ENCODE measurements around the gene MRGPRF. TPM values are rescaled to one million over a fixed set of nuclear protein-coding genes. Genes with fewer than 3 reads are reported as not detected.

MRGPRF gene
- total and polyA plus RNA-seq, 2 of the 8 experiments (the other 6 are each of a cell fraction or from before 2014, with no cell fraction given) = 7.5 to 11.0 TPM

- Histone ChIP-seq H4K5ac (ENCODE audit: insufficient read length, low read depth, low read length) (no peak overlapping the region), H3K9ac (replicated peaks in 1 of 4; ENCODE audit: extremely low read depth in 1 of 4, low read depth in 3 of 4, low read length in 3 of 4) (no peak overlapping the region), H3K23ac (ENCODE audit: insufficient read length) (no peak overlapping the region), H3K23me2 (ENCODE audit: low read depth, low read length) (no peaks in the 10 kb centered on the region), H3K27me3 (replicated peaks in 1 of 4; ENCODE audit: control insufficient read depth in 3 of 4, extremely low read depth in 1 of 4, insufficient read depth in 3 of 4, low read length in 3 of 4) (no peaks in the 10 kb centered on the region), H4K8ac (ENCODE audit: extremely low read depth, insufficient read depth, low read length) (no peak overlapping the region), H2BK20ac (ENCODE audit: low read length) (no peak overlapping the region), H3K9me3 (ENCODE audit: insufficient read depth in 2 of 2, low read depth in 1 of 2, low read length in 1 of 2) (peaks cover 0 to 4% of the 10 kb centered on the region in 2 experiments; a peak in 1 of 4 replicates), H2AFZ (ENCODE audit: low read length) (no peak overlapping the region), H3K27ac (ENCODE audit: low read depth, low read length) (no peak overlapping the region), H3K79me2 (ENCODE audit: control insufficient read depth in 1 of 2, insufficient read depth in 2 of 2, low read length in 2 of 2) (no peaks in the 10 kb centered on the region), H2BK5ac (ENCODE audit: low read depth, low read length) (no peak overlapping the region), H3K79me1 (ENCODE audit: low read depth, low read length) (no peaks in the 10 kb centered on the region), H3K4me3 (ENCODE audit: extremely low read depth in 1 of 4, insufficient read depth in 2 of 4, low read depth in 3 of 4, low read length in 4 of 4) (no peak overlapping the region), H2AK5ac (ENCODE audit: low read depth, low read length) (no peak overlapping the region), H3K18ac (ENCODE audit: extremely low read depth, low read length) (no peak overlapping the region), H2BK15ac (ENCODE audit: low read length) (no peak overlapping the region), H4K20me1 (replicated peaks in 1 of 2; ENCODE audit: control insufficient read depth in 1 of 2, insufficient read depth in 2 of 2, low read length in 2 of 2) (peaks cover 0 to 2% of the 10 kb centered on the region in 2 experiments), H2BK12ac (ENCODE audit: low read depth, low read length) (no peak overlapping the region), H3K14ac (ENCODE audit: insufficient read length) (no peak overlapping the region), H4K91ac (replicated peaks; ENCODE audit: insufficient read length, low read length) (no peak overlapping the region), H3K4ac (replicated peaks; ENCODE audit: insufficient read length, low read depth, low read length) (no peak overlapping the region), H3K4me1 (replicated peaks in 1 of 4; ENCODE audit: control insufficient read depth in 3 of 4, insufficient read depth in 4 of 4, low read length in 3 of 4) (no peaks in the 10 kb centered on the region), H3K36me3 (ENCODE audit: control insufficient read depth in 2 of 4, insufficient read depth in 4 of 4, low read length in 3 of 4) (no peaks in the 10 kb centered on the region), H3K56ac (replicated peaks; ENCODE audit: insufficient read length, low read depth, low read length) (no peak overlapping the region), H3K4me2 (ENCODE audit: insufficient read depth in 1 of 2, low read depth in 2 of 2, low read length in 2 of 2) (no peak overlapping the region), H2BK120ac (replicated peaks; ENCODE audit: low read depth, low read length) (no peak overlapping the region)
- POLR2A ChIA-PET (ENCODE audit: partially characterized antibody) = no interaction called here
- CTCF ChIA-PET (ENCODE audit: partially characterized antibody) = no interaction called here
- no peak for DNase-seq (ENCODE audit: low read depth in 1 of 2, low spot score in 2 of 2)
- no peak for FAIRE-seq
- TF ChIP-seq POLR2AphosphoS5 (IDR thresholded peaks at IDR 0.05; ENCODE audit: low read depth, low read length) (no peak), SAP30 (IDR thresholded peaks at IDR 0.05; ENCODE audit: insufficient read depth, insufficient replicate concordance, low read length) (no peak), SIX5 (IDR thresholded peaks at IDR 0.05; ENCODE audit: low read depth, low read length) (no peak), SP4 (IDR thresholded peaks at IDR 0.05; ENCODE audit: low read length) (no peak), HDAC6 (IDR thresholded peaks at IDR 0.05; ENCODE audit: low read depth, low read length) (no peak), ATF3 (IDR thresholded peaks at IDR 0.05; ENCODE audit: insufficient read depth, low read depth, low read length) (no peak), JUN (IDR thresholded peaks at IDR 0.05; ENCODE audit: low read depth, low read length) (no peak), EP300 (IDR thresholded peaks at IDR 0.05; ENCODE audit: borderline replicate concordance in 1 of 2, low read depth in 2 of 2, low read length in 2 of 2) (no peak)
Measured at GRCh38 chr11:68988491-68988890, 24.6 kb downstream of the MRGPRF start.

Data from H1 (cell line).